Measurements from ENCODE around the gene SPTBN4. TPM values are rescaled to one million over a fixed set of nuclear protein-coding genes. Genes with fewer than 3 reads are reported as not detected.
"Not testable (repeated sequence)": the region's sequence is repeated elsewhere in the genome, so short reads cannot be mapped to it uniquely, and the experiment has no call there.

The SPTBN4 gene
- total RNA-seq, 1 donor from 2014 or later = 0.41 TPM

DNA sequence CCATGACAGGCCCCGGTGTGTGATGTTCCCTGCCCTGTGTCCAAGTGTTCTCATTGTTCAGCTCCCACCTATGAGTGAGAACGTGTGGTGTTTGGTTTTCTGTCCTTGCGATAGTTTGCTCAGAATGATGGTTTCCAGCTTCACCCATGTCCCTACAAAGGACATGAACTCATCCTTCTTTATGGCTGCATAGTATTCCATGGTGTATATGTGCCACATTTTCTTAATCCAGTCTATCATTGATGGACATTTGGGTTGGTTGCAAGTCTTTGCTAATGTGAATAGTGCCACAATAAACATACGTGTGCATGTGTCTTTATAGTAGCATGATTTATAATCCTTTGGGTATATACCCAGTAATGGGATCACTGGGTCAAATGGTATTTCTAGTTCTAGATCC lies 80.4 kb downstream of the SPTBN4 start:
- not testable (repeated sequence) for H3K9me3 ChIP-seq (ENCODE audit: insufficient read depth, low read depth, low read length); H3K4me1 ChIP-seq (ENCODE audit: insufficient read depth, low read length); H4K20me1 ChIP-seq (ENCODE audit: insufficient read depth, low read length); H3K36me3 Mint-ChIP-seq (ENCODE audit: low read depth, unreplicated experiment); H3K4me1 Mint-ChIP-seq (ENCODE audit: low read depth, unreplicated experiment); H3K9ac ChIP-seq (ENCODE audit: low read length); H3K27me3 ChIP-seq (ENCODE audit: insufficient read depth, low read length); H3K79me2 ChIP-seq (ENCODE audit: insufficient read depth, low read length); H2AFZ ChIP-seq (ENCODE audit: low read depth, low read length); H3K36me3 ChIP-seq (ENCODE audit: insufficient read depth, low read length); FAIRE-seq; H3K4me2 ChIP-seq (ENCODE audit: low read length); DNase-seq (ENCODE audit: low read depth); H3K27ac ChIP-seq (ENCODE audit: low read depth, low read length); H3K4me3 Mint-ChIP-seq (ENCODE audit: unreplicated experiment); H3K9me3 Mint-ChIP-seq (ENCODE audit: unreplicated experiment); H3K27ac Mint-ChIP-seq (ENCODE audit: unreplicated experiment); H3K4me3 ChIP-seq (ENCODE audit: insufficient read depth, low read depth, low read length)
- H3K27me3 Mint-ChIP-seq (ENCODE audit: low read depth, unreplicated experiment) = peaks cover 46% of the 10 kb centered on the region

DNA sequence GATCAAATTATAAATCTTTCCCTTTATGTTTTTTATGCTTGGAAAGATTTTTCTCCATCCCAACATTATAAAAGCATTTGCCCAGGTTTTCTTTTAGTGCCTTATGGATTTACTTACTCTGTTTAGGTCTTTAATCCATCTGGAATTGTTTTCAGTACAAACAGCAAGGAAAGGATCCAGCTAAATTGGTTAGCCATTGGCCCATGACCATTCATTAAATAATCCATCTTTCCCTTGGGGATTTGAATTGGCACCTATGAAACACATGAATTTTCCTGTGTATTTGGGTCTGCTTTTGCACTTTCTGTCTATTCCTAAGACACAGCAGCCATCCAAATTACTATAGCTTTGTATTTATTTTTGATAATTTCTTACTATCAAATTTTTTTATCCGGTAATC lies 81.0 kb downstream of the SPTBN4 start:
- H3K4me1 Mint-ChIP-seq (ENCODE audit: low read depth, unreplicated experiment) = no peaks in the 10 kb centered on the region
- Histone ChIP-seq H3K9me3 (ENCODE audit: insufficient read depth, low read depth, low read length) (no peaks in the 10 kb centered on the region), H3K4me3 (ENCODE audit: insufficient read depth, low read depth, low read length) (no peak overlapping the region), H3K27ac (ENCODE audit: low read depth, low read length) (no peak overlapping the region), H2AFZ (ENCODE audit: low read depth, low read length) (no peak overlapping the region), H3K4me2 (ENCODE audit: low read length) (no peak overlapping the region), H3K79me2 (ENCODE audit: insufficient read depth, low read length) (no peaks in the 10 kb centered on the region), H3K36me3 (ENCODE audit: insufficient read depth, low read length) (no peaks in the 10 kb centered on the region), H3K27me3 (ENCODE audit: insufficient read depth, low read length) (peaks cover 4% of the 10 kb centered on the region), H4K20me1 (ENCODE audit: insufficient read depth, low read length) (no peaks in the 10 kb centered on the region), H3K9ac (ENCODE audit: low read length) (no peak overlapping the region), H3K4me1 (ENCODE audit: insufficient read depth, low read length) (no peaks in the 10 kb centered on the region)
- H3K9me3 Mint-ChIP-seq (ENCODE audit: unreplicated experiment) = peaks cover 3% of the 10 kb centered on the region
- FAIRE-seq (no peak), DNase-seq (ENCODE audit: low read depth) (no peak)
- no peaks in the 10 kb centered on the region for H3K36me3 Mint-ChIP-seq (ENCODE audit: low read depth, unreplicated experiment)
- H3K27ac Mint-ChIP-seq (ENCODE audit: unreplicated experiment) = no peak overlapping the region
- peaks cover 46% of the 10 kb centered on the region for H3K27me3 Mint-ChIP-seq (ENCODE audit: low read depth, unreplicated experiment)
- no peak overlapping the region for H3K4me3 Mint-ChIP-seq (ENCODE audit: unreplicated experiment)
- TF ChIP-seq EZH2 (IDR thresholded peaks at IDR 0.05; ENCODE audit: insufficient read depth, low read length) (no peak), CTCF (IDR thresholded peaks at IDR 0.05; ENCODE audit: insufficient read depth, low read depth, low read length) (no peak)

GRCh38 chr19:40549007-40549708 lies 82.4 kb downstream of the SPTBN4 start:
- Histone ChIP-seq H3K9ac (ENCODE audit: low read length) (no peak overlapping the region), H4K20me1 (ENCODE audit: insufficient read depth, low read length) (no peaks in the 10 kb centered on the region), H3K9me3 (ENCODE audit: insufficient read depth, low read depth, low read length) (no peaks in the 10 kb centered on the region), H3K4me3 (ENCODE audit: insufficient read depth, low read depth, low read length) (no peak overlapping the region), H3K4me1 (ENCODE audit: insufficient read depth, low read length) (no peaks in the 10 kb centered on the region), H3K27me3 (ENCODE audit: insufficient read depth, low read length) (peaks cover 16% of the 10 kb centered on the region), H3K27ac (ENCODE audit: low read depth, low read length) (no peak overlapping the region), H3K36me3 (ENCODE audit: insufficient read depth, low read length) (no peaks in the 10 kb centered on the region), H2AFZ (ENCODE audit: low read depth, low read length) (no peak overlapping the region), H3K79me2 (ENCODE audit: insufficient read depth, low read length) (no peaks in the 10 kb centered on the region), H3K4me2 (ENCODE audit: low read length) (peak overlapping the region; percentile 39)
- Mint-ChIP-seq H3K4me3 (ENCODE audit: unreplicated experiment) (no peak overlapping the region), H3K27ac (ENCODE audit: unreplicated experiment) (no peak overlapping the region), H3K9me3 (ENCODE audit: unreplicated experiment) (peaks cover 3% of the 10 kb centered on the region), H3K4me1 (ENCODE audit: low read depth, unreplicated experiment) (no peaks in the 10 kb centered on the region), H3K27me3 (ENCODE audit: low read depth, unreplicated experiment) (peaks cover 52% of the 10 kb centered on the region), H3K36me3 (ENCODE audit: low read depth, unreplicated experiment) (peaks cover 1% of the 10 kb centered on the region)
- FAIRE-seq (no peak), DNase-seq (ENCODE audit: low read depth) (peak; percentile 27)
- TF ChIP-seq EZH2 (IDR thresholded peaks at IDR 0.05; ENCODE audit: insufficient read depth, low read length) = no peak
- TF ChIP-seq CTCF (IDR thresholded peaks at IDR 0.05; ENCODE audit: insufficient read depth, low read depth, low read length) = no peak

Data from astrocyte (in vitro differentiated cells and primary cell).